Panc1 (cell line): ENCODE measurements around the gene SEMA3D. TPM values are rescaled to one million over a fixed set of nuclear protein-coding genes. Genes with fewer than 3 reads are reported as not detected.

Experiments
- ATAC-seq: fragments of 200-7000 bp; cut with Tn5 transposase; 2 replicates; pipeline ENCODE4 v1.9.1; 2020; ENCODE audit warnings: mild to moderate bottlenecking, moderate library complexity
- BruUV-seq: library from RNA; stranded (reverse); fragments of 400-500 nt; replicated peaks from 2 replicates; lab custom pipeline; 2021; lab: Mats Ljungman, UMichigan
- CTCF ChIA-PET: fragments of 300-600 bp; sonication (Branson Sonifier 250); formaldehyde crosslinking; loops from one replicate; lab custom pipeline; 2022; ENCODE audit warnings: antibody characterized with exemption; lab: Charles Lee
- POLR2A ChIA-PET: fragments of 300-600 bp; sonication (Branson Sonifier 250); formaldehyde crosslinking; loops from one replicate; lab custom pipeline; 2022; ENCODE audit warnings: antibody characterized with exemption; lab: Charles Lee
- DNase-seq: peaks from one replicate; pipeline ENCODE4 v3.0.0-alpha.2; 2010; ENCODE audit warnings: low read depth, low spot score
- H3K27ac ChIP-seq: 2 replicates; pipeline ENCODE4 v1.5.1; 2011; ENCODE audit warnings: mild to moderate bottlenecking, low read length, inconsistent platforms
- H3K27me3 ChIP-seq: fragments of 200-500 bp; sonication (Bioruptor generic); 2 replicates; pipeline ENCODE4 v1.6.0; 2014; ENCODE audit warnings: low read length, inconsistent platforms; ENCODE audit not compliant: control insufficient read depth, insufficient read depth
- H3K36me3 ChIP-seq: fragments of 200-500 bp; sonication (Bioruptor generic); 2 replicates; pipeline ENCODE4 v1.5.1; 2014; ENCODE audit warnings: inconsistent platforms, mild to moderate bottlenecking, low read length, moderate library complexity; ENCODE audit not compliant: control insufficient read depth, insufficient read depth
- H3K4me1 ChIP-seq: 2 replicates; pipeline ENCODE4 v1.5.1; 2011; ENCODE audit warnings: inconsistent platforms, mild to moderate bottlenecking, low read length, moderate library complexity; ENCODE audit not compliant: control insufficient read depth, insufficient read depth
- H3K4me3 ChIP-seq, 2 experiments: 2 replicates each; pipeline ENCODE4 v1.5.1; 2011 to 2012; ENCODE audit warnings: low read depth in 2 of 2, low read length in 2 of 2, mild to moderate bottlenecking in 2 of 2, inconsistent platforms in 1 of 2, moderate library complexity in 1 of 2
- H3K9me3 ChIP-seq: fragments of 200-500 bp; sonication (Bioruptor generic); 2 replicates; pipeline ENCODE4 v1.5.1; 2014; ENCODE audit warnings: low read depth, mild to moderate bottlenecking, inconsistent platforms, low read length, moderate library complexity; ENCODE audit not compliant: control insufficient read depth, insufficient read depth
- POLR2AphosphoS5 ChIP-seq: IDR thresholded peaks from 2 replicates; pipeline ENCODE4 v1.6.1; 2012; ENCODE audit warnings: mild to moderate bottlenecking, low read depth, low read length, moderate library complexity
- SIN3A ChIP-seq: IDR thresholded peaks from 2 replicates; pipeline ENCODE4 v1.6.1; 2012; ENCODE audit warnings: low read depth, mild to moderate bottlenecking, low read length, moderate library complexity, borderline replicate concordance; ENCODE audit not compliant: insufficient read depth
- TCF7L2 ChIP-seq: IDR thresholded peaks from 2 replicates; pipeline ENCODE4 v1.6.1; 2011; ENCODE audit warnings: mild to moderate bottlenecking, low read depth, low read length, inconsistent platforms
- in situ Hi-C: cut with HindIII; loops from 2 replicates; pipeline ENCODE4 v1.10.0; 2016; ENCODE audit warnings: low sequenced_read_pairs, low pct_unique_long_range_greater_than_20kb
- intact Hi-C: fragments of 100-400 bp; cut with micrococcal nuclease; formaldehyde crosslinking; loops from one replicate; pipeline ENCODE4 v1.10.0; 2022; ENCODE audit not compliant: unreplicated experiment
- total RNA-seq: library from RNA; stranded (reverse); gene quantifications from one replicate; pipeline ENCODE4 v1.2.1, GENCODE V29; 2021; ENCODE audit not compliant: unreplicated experiment
- TF ChIP-seq, protein P1 (sequence below), 2 experiments: IDR thresholded peaks; 2 replicates each; pipeline ENCODE4 v1.6.1; 2011 to 2012; ENCODE audit warnings: low read depth in 2 of 2, control low read depth in 1 of 2, low read length in 1 of 2, mild to moderate bottlenecking in 1 of 2, moderate library complexity in 1 of 2; ENCODE audit not compliant: insufficient read depth in 1 of 2
- TF ChIP-seq, protein P2 (sequence below): fragments of 450-650 bp; IDR thresholded peaks from 2 replicates; pipeline ENCODE4 v1.5.1; 2017; ENCODE audit warnings: mild to moderate bottlenecking

Gene SEMA3D
- total RNA-seq, 1 experiment from 2014 or later, result 11.5 TPM

DNA sequence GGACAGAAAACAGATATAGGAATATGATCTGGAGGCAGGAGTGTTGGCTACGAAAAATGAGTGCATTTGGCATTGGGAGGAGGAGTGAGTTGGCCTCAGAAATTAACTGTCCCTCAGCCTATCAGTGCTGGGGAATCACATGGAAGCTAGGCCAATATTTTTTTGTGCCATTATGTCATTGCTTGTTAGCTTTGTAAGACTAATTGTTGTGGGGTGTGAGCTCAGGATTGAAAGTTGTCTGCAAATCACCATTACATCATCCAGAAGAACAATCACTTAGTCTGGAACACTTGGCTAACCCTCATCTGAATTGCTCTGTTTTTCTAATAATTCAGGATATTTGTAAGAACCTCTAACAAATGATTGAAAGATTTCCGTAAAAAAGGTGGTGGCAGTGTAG lies 45.2 kb upstream of the SEMA3D start:
- ATAC-seq (no peak), DNase-seq (no peak)
- H3K27me3 ChIP-seq, result no peaks in the 10 kb centered on the region
- H3K4me3 ChIP-seq, result no peak overlapping the region
- ChIA-PET POLR2A (no interaction called here), CTCF (no interaction called here)
- no peaks in the 10 kb centered on the region for H3K9me3 ChIP-seq
- H3K36me3 ChIP-seq, result no peaks in the 10 kb centered on the region
- in situ Hi-C loops (no loop called here), intact Hi-C loops (no loop called here)
- TF ChIP-seq SIN3A, result no peak
- TF ChIP-seq, protein P1, sequence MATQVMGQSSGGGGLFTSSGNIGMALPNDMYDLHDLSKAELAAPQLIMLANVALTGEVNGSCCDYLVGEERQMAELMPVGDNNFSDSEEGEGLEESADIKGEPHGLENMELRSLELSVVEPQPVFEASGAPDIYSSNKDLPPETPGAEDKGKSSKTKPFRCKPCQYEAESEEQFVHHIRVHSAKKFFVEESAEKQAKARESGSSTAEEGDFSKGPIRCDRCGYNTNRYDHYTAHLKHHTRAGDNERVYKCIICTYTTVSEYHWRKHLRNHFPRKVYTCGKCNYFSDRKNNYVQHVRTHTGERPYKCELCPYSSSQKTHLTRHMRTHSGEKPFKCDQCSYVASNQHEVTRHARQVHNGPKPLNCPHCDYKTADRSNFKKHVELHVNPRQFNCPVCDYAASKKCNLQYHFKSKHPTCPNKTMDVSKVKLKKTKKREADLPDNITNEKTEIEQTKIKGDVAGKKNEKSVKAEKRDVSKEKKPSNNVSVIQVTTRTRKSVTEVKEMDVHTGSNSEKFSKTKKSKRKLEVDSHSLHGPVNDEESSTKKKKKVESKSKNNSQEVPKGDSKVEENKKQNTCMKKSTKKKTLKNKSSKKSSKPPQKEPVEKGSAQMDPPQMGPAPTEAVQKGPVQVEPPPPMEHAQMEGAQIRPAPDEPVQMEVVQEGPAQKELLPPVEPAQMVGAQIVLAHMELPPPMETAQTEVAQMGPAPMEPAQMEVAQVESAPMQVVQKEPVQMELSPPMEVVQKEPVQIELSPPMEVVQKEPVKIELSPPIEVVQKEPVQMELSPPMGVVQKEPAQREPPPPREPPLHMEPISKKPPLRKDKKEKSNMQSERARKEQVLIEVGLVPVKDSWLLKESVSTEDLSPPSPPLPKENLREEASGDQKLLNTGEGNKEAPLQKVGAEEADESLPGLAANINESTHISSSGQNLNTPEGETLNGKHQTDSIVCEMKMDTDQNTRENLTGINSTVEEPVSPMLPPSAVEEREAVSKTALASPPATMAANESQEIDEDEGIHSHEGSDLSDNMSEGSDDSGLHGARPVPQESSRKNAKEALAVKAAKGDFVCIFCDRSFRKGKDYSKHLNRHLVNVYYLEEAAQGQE (IDR thresholded peaks at IDR 0.05; ENCODE audit: insufficient read depth in 1 of 2, low read depth in 2 of 2, low read length in 1 of 2), result no peak
- TF ChIP-seq TCF7L2, result no peak
- TF ChIP-seq, protein P2, sequence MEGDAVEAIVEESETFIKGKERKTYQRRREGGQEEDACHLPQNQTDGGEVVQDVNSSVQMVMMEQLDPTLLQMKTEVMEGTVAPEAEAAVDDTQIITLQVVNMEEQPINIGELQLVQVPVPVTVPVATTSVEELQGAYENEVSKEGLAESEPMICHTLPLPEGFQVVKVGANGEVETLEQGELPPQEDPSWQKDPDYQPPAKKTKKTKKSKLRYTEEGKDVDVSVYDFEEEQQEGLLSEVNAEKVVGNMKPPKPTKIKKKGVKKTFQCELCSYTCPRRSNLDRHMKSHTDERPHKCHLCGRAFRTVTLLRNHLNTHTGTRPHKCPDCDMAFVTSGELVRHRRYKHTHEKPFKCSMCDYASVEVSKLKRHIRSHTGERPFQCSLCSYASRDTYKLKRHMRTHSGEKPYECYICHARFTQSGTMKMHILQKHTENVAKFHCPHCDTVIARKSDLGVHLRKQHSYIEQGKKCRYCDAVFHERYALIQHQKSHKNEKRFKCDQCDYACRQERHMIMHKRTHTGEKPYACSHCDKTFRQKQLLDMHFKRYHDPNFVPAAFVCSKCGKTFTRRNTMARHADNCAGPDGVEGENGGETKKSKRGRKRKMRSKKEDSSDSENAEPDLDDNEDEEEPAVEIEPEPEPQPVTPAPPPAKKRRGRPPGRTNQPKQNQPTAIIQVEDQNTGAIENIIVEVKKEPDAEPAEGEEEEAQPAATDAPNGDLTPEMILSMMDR, result no peak
- TF ChIP-seq POLR2AphosphoS5, result no peak
- no peak overlapping the region for H3K27ac ChIP-seq
- H3K4me1 ChIP-seq, result peaks cover 3% of the 10 kb centered on the region; the same call in 1 of the 2 replicates
- no TSS peak for BruUV-seq

DNA sequence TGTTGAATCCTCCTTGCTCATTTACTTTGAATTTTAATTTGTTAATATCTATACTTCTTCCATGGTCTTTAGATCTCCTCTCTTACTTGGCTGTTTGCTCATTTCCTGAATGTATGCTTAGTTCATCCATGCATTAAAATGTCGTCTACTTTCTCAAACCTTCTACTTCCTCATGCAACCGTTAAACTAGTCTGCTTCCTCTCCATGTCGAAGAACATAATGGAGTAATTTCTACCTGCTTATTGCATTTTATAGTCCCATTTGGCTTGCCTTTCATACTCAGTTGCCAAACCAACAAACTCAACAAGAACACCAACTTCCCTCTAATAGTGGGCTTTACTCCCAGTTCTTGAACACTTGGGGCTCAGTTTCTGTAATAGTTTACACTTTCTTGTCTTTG lies 43.8 kb upstream of the SEMA3D start:
- CTCF ChIA-PET, result no interaction called here
- Histone ChIP-seq H3K4me3 (no peak overlapping the region), H3K9me3 (no peaks in the 10 kb centered on the region), H3K36me3 (no peaks in the 10 kb centered on the region), H3K27me3 (no peaks in the 10 kb centered on the region), H3K4me1 (peaks cover 5% of the 10 kb centered on the region), H3K27ac (no peak overlapping the region)
- TF ChIP-seq SIN3A, result no peak
- no peak for TF ChIP-seq TCF7L2
- BruUV-seq, result no TSS peak
- intact Hi-C loops (no loop called here), in situ Hi-C loops (no loop called here)
- no peak for ATAC-seq
- POLR2A ChIA-PET, result no interaction called here
- DNase-seq, result no peak

- no peaks in the 10 kb centered on the region for H3K9me3 ChIP-seq
- no peaks in the 10 kb centered on the region for H3K27me3 ChIP-seq
- H3K27ac ChIP-seq, result no peak overlapping the region; the same call in 1 of the 2 replicates
- peaks cover 10% of the 10 kb centered on the region for H3K4me1 ChIP-seq
- DNase-seq, result no peak
- CTCF ChIA-PET, result no interaction called here
- in situ Hi-C loops, result no loop called here
- intact Hi-C loops, result no loop called here
- no peak for ATAC-seq
- H3K4me3 ChIP-seq, result no peak overlapping the region
- TF ChIP-seq, protein P2, result no peak
- TF ChIP-seq POLR2AphosphoS5, result no peak
- BruUV-seq, result no TSS peak
- POLR2A ChIA-PET, result no interaction called here
- no peaks in the 10 kb centered on the region for H3K36me3 ChIP-seq
These were observed 42.7 kb upstream of the SEMA3D start for GRCh38 chr7:85229544-85229943.
